Stimulated activated CD4-positive, alpha-beta T cell treated with anti-CD3 and anti-CD28 coated beads, TNF-alpha, amount 100 ng/mL, for 4 hours (primary cell): ENCODE data around the gene RNPEPL1.

Experiments
- DNase-seq, 3 experiments: peaks; one replicate each; pipeline ENCODE4 v3.0.0-alpha.2; 2020; ENCODE audit warnings: low read depth in 3 of 3

RNPEPL1 gene

DNA sequence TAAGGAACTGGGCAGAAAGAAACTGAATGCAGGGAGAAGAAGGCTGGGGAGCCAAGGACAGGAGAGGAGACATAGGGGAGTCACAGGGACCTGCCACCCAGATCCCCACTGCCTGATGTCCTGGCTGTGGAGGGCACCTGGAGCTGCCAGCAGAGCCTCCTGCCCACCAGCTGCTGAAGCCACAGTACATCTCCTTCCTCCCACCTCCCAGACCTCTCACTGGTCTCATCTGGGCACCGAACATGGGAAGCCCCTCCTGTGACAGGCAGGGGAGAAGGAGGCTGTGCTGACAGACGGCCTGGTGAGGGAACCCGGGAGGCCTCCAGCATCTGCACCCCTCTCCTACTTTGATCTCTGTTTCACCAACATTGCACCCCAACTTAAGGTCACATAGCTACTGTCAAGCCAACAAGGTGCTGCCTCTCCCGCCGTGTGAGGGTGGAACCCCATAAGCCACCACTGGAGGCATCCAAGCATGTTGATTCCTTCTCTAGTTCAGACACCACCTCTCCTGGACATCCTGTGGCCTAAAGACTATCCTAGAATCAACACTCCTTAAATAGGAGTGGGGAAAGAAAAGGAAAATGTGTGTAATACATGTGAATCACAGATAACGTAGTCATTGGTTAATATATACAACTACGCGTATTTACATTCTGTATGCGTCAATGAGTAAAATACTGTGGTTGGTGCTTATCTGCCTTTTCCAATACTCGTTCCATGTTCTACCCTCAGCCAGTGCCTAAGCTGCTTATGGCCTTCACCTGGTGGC is 3.5 kb upstream of the RNPEPL1 start:
- DNase-seq = no peak

DNA sequence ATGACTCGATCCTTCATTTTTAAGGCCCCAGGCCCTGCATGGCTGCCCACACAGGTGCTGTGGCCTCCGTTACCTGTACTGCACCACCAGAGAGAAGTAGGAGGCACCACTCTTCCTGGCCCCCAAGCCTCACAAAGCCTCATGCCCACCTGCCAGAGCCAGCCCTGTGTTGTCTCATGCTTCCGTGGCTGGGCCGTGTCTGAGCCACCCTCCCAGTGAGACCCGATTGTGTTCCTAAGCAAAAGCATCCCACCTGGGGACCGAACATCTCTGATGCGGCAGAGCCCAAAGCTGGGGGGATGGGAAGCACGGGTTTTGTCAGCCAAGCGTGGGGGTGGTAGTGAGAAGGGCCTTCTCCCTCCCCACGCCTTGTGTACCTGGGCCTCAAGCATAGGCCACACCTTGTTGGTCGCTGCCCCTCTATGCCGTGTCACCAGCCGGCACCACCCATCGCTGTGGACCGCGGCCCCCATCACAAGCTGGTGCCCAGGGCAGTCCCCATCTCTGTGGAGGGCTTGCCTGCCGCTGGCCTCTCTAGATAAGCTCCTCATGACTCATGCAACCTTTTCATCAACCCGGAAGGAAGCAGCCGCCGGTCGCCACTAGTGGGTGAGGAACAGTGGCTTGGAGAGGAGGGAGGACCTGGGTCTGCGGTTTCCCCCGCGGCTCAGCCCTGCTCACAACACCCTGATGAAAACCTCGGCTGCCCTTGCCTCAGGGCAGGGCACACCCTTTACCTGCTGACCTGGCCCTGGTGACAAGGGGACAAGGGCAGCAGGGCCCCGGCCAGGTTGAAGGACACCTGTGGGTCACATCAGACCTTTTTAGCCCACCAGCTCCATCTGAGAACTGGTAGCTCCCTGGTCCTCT is 2.7 kb upstream of the RNPEPL1 start:
- DNase-seq = peak; percentile 69 to 81 (median 76)

DNA sequence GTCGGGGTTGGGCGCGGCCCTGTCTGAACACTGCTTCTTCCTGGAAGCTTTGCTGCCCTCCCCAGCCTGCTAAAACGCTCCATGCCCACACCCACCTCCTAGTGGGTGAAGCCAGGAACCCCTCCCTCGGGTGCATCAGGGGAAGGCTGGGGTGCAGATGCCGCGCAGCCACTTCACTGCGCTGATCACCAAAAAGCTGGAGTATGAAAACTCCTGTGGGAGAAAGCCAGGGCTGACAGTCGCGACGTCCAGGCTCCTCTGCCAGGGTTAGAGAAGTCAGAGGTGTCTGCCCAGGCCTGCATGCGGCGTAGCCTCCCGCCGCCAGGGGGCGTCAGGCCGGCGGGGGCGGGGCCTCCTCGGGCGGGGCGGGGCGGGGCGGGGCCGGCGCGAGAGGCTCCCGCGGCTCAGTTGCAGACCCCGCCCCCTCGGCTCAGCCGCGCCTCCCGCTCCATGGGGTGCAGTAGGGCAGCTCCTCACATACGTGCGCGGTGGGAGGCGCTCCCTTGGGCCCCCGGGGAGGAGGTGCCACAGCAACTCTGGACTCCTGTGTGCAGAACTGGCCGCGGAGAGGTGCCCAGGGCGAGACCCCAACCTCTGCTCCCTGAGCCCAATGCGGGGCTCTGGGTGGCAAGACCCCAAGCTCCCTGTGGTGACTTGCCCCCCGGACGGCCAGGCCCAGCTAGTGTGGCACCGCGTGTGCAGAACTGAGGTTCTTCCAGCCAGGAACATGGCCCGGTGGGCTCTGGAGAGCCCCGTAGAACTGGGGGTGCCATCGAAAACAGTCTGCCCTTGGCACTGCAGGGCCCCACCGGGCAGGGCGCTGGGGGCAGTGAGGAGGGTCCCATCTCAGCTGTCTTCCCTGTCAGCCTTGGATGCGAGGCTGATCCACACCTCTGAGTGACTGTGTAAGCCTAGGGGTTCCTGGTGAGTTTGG is 1.8 kb upstream of the RNPEPL1 start:
- peak; percentile 88 to 93 (median 89) for DNase-seq

DNA sequence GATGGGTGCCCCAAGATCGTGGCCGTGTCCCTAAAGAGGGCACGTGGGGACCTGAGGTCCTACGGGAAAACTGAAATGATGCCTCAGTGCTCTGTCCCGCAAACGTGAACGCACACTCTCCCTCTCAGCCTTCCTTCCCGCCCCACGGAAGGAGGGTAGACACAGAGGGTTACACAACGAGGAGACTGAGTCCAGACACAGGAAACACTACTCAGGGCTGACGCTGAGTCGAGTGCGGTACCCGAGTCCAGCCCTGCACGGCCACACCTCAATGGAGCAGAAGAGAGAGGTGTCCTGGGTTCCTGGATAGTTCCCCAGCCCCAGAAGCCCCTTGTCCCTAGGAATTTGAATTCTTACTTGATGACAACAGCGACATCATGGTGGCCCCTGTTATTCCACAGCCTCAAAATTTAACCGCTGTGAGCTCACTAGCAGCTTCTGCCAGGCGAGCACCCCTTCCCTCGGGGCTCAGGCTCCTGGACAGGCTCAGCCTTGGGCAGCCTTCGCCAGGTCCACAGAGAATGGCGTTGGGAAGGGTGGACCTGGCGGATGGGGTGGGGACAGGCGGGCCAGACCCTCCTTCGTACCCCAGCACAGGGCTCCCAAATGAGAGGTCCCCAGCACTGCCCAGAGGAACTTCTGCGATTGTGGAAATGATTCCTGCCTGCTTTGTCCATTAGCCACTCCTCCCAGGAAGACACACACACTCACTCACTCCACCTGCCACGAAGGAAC is 980 bp upstream of the RNPEPL1 start:
- DNase-seq = no peak

- DNase-seq = no peak
Observed at GRCh38 chr2:240568678-240569522, 616 bp downstream of the RNPEPL1 start.

DNA sequence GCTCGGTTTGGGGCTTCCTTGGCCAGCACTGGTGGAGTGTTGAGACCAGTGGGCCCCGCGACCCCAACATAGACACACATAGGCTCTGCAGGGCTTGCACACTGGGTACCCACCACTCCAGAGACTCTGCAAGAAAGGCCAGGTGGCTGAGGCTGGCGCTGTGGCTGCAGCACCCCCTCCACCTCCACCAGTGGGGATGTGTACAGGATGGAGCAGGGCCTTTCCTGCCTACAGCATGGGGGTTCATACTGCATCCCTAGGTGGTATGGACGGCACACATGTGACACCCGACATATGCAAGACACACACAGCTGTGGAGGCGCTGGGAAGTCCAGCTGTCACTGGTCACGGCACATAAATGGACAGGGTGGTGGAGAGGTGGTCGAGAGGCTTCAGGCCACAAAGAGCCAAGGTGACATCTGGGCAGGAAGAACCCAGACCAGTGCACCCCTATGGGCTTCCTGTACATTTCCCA is 1.3 kb downstream of the RNPEPL1 start:
- no peak for DNase-seq

GRCh38 chr2:240569998-240570530 is 1.8 kb downstream of the RNPEPL1 start:
- DNase-seq = no peak

DNA sequence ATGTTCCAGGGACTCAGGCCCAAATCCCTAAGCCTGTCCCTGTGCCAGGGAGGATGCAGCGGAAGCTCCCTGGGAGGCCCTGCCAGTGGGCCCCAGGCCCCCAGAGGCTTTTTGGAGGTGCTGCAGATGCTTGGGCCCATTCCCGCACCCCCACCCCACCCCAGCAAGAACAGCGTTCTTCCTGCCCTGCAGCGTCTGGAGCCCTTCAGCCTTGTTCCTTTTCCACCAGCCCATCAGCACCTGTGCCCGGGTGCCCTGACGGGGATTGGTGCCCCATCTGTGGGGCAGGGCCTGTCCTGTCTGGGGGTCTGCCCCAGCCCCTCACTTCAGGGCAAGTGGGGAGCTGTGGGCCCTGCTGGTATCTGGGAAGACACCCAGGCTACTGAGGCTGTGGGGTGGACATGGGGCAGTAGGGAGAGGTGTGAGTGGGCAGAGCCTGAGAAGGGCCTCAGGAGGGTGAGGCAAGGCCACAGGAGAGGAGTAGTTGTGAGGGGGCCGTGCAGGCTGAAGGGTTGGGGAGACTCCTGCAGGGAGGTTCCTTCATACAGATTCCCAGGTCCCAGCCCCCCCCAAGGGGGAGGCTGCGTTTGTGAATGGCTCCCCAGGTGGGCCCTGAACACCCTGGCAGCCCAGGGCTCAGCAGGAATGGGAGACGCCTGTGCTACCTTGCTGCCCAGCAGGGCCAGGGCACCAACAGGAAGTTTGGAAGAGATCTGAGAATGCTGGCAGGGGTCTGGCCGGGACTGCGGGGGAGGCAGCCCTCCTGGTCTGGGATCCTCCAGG is 2.4 kb downstream of the RNPEPL1 start:
- DNase-seq = no peak

- no peak for DNase-seq
Observed at GRCh38 chr2:240571314-240571973, 3.2 kb downstream of the RNPEPL1 start.

- no peak for DNase-seq
Observed at GRCh38 chr2:240572141-240573031, 4.1 kb downstream of the RNPEPL1 start.

- no peak for DNase-seq
Observed at GRCh38 chr2:240573071-240573515, 4.8 kb downstream of the RNPEPL1 start.

GRCh38 chr2:240573516-240574385 is 5.5 kb downstream of the RNPEPL1 start:
- no peak for DNase-seq

- DNase-seq = no peak
Observed at GRCh38 chr2:240574386-240575100, 6.3 kb downstream of the RNPEPL1 start.

GRCh38 chr2:240575101-240575965 is 7.0 kb downstream of the RNPEPL1 start:
- no peak for DNase-seq

- DNase-seq = no peak
Observed at GRCh38 chr2:240576036-240576435, 7.8 kb downstream of the RNPEPL1 start.
